Activated CD8-positive, alpha-beta T cell treated with anti-CD3 and anti-CD28 coated beads, Interleukin-2, amount 10 ng/mL, durations not matched to agents 7 days and 5 days (primary cell): Measurements from ENCODE around the gene NEDD9. TPM values are rescaled to one million over a fixed set of nuclear protein-coding genes. Genes with fewer than 3 reads are reported as not detected.

Experiments used
- ATAC-seq: fragments of 150-1000 bp; cut with Tn5 transposase; one replicate; pipeline ENCODE4 v1.10.0; 2021; ENCODE audit warnings: moderate library complexity
- CTCF ChIA-PET: fragments of 350-600 bp; sonication (Branson Sonifier 250); formaldehyde crosslinking; loops from one replicate; lab custom pipeline; 2021; ENCODE audit warnings: antibody characterized with exemption; lab: Charles Lee
- POLR2A ChIA-PET: fragments of 350-600 bp; sonication (Branson Sonifier 250); formaldehyde crosslinking; loops from one replicate; lab custom pipeline; 2021; ENCODE audit warnings: antibody characterized with exemption; lab: Charles Lee
- DNase-seq: peaks from one replicate; pipeline ENCODE4 v3.0.0-alpha.2; 2020
- H3K27ac Mint-ChIP-seq: one replicate; pipeline ENCODE4 v1.8.0; 2021; ENCODE audit warnings: mild to moderate bottlenecking, mixed read lengths
- H3K27me3 Mint-ChIP-seq: one replicate; pipeline ENCODE4 v1.8.0; 2021; ENCODE audit warnings: low read depth, mixed read lengths
- H3K36me3 Mint-ChIP-seq: one replicate; pipeline ENCODE4 v1.8.0; 2021; ENCODE audit warnings: low read depth, mixed read lengths
- H3K4me1 Mint-ChIP-seq: one replicate; pipeline ENCODE4 v1.8.0; 2021; ENCODE audit warnings: low read depth, mixed read lengths
- H3K4me3 Mint-ChIP-seq: one replicate; pipeline ENCODE4 v1.8.0; 2021; ENCODE audit warnings: mild to moderate bottlenecking, mixed read lengths
- H3K9me3 Mint-ChIP-seq: one replicate; pipeline ENCODE4 v1.8.0; 2022; ENCODE audit warnings: mixed read lengths; ENCODE audit not compliant: insufficient read depth
- total RNA-seq, 2 experiments: library from RNA; stranded (reverse); gene quantifications; one replicate each; pipeline ENCODE4 v1.2.3, GENCODE V29; 2021

Gene NEDD9
- total RNA-seq, 2 experiments from 2014 or later, result 64.9 to 69.5 TPM

- Mint-ChIP-seq H3K4me3 (peak overlapping the region; percentile 43), H3K9me3 (peaks cover 8% of the 10 kb centered on the region), H3K27me3 (no peaks in the 10 kb centered on the region), H3K27ac (peak overlapping the region; percentile 86), H3K4me1 (peaks cover 66% of the 10 kb centered on the region), H3K36me3 (peaks cover 62% of the 10 kb centered on the region)
- POLR2A ChIA-PET, result interaction anchor here (0.6 to 2.0 kb wide), 10 partner anchors 17 to 951 kb away, joined by 3 to 36 read pairs (median 4); partner anchors contain the start of gene NEDD9
- DNase-seq, result peak; percentile 72
- CTCF ChIA-PET, result interaction anchor here (0.6 to 2.0 kb wide), 13 partner anchors 11 to 752 kb away, joined by 3 to 7 read pairs (median 4); partner anchors contain the start of gene NEDD9
- ATAC-seq, result peak; percentile 92
These were observed 26.1 kb upstream of the NEDD9 start for GRCh38 chr6:11258260-11259237.

GRCh38 chr6:11255610-11256009, 23.1 kb upstream of the NEDD9 start:
- ATAC-seq, result no peak
- POLR2A ChIA-PET, result interaction anchor here (2.4 kb wide), 1 partner anchor 23 kb away, joined by 7 read pairs; the partner anchor contains the start of gene NEDD9
- no peaks in the 10 kb centered on the region for H3K27me3 Mint-ChIP-seq
- peaks cover 52% of the 10 kb centered on the region for H3K4me1 Mint-ChIP-seq
- no peak for DNase-seq
- H3K27ac Mint-ChIP-seq, result peak overlapping the region; percentile 39
- peaks cover 60% of the 10 kb centered on the region for H3K36me3 Mint-ChIP-seq
- no peak overlapping the region for H3K4me3 Mint-ChIP-seq
- H3K9me3 Mint-ChIP-seq, result no peaks in the 10 kb centered on the region
- CTCF ChIA-PET, result no interaction called here

- ATAC-seq, result no peak
- Mint-ChIP-seq H3K36me3 (peaks cover 72% of the 10 kb centered on the region), H3K4me3 (no peak overlapping the region), H3K27me3 (no peaks in the 10 kb centered on the region), H3K27ac (no peak overlapping the region), H3K9me3 (no peaks in the 10 kb centered on the region), H3K4me1 (peaks cover 33% of the 10 kb centered on the region)
- DNase-seq, result no peak
- POLR2A ChIA-PET, result interaction anchor here (0.6 to 2.4 kb wide), 2 partner anchors 12 to 21 kb away, joined by 3 to 7 read pairs; partner anchors contain the start of gene NEDD9
- CTCF ChIA-PET, result no interaction called here
These were observed 21.1 kb upstream of the NEDD9 start for GRCh38 chr6:11253594-11253993.

- ATAC-seq (no peak), DNase-seq (no peak)
- CTCF ChIA-PET, result interaction anchor here (1.1 to 1.5 kb wide), 3 partner anchors 14 to 163 kb away, joined by 3 to 4 read pairs (median 3); partner anchors contain the start of gene NEDD9
- Mint-ChIP-seq H3K4me1 (peaks cover 14% of the 10 kb centered on the region), H3K9me3 (no peaks in the 10 kb centered on the region), H3K4me3 (no peak overlapping the region), H3K27ac (peak overlapping the region; percentile 25), H3K36me3 (peaks cover 70% of the 10 kb centered on the region), H3K27me3 (no peaks in the 10 kb centered on the region)
- POLR2A ChIA-PET, result interaction anchor here (0.7 to 1.4 kb wide), 2 partner anchors 19 to 26 kb away, joined by 3 to 5 read pairs; partner anchors contain the start of gene NEDD9
These were observed 19.3 kb upstream of the NEDD9 start for GRCh38 chr6:11251553-11252360.

- Mint-ChIP-seq H3K4me3 (no peak overlapping the region), H3K9me3 (no peaks in the 10 kb centered on the region), H3K4me1 (peaks cover 4% of the 10 kb centered on the region), H3K27me3 (no peaks in the 10 kb centered on the region), H3K36me3 (peaks cover 62% of the 10 kb centered on the region), H3K27ac (no peak overlapping the region)
- ChIA-PET CTCF (interaction anchor here (1.0 kb wide), 1 partner anchor 28 kb away, joined by 3 read pairs; no protein-coding TSS in a partner anchor), POLR2A (no interaction called here)
- DNase-seq (no peak), ATAC-seq (no peak)
These were observed 17.6 kb upstream of the NEDD9 start for GRCh38 chr6:11250108-11250507.

- no peak overlapping the region for H3K4me3 Mint-ChIP-seq
- no peaks in the 10 kb centered on the region for H3K4me1 Mint-ChIP-seq
- peaks cover 61% of the 10 kb centered on the region for H3K36me3 Mint-ChIP-seq
These were observed 16.7 kb upstream of the NEDD9 start for GRCh38 chr6:11248974-11249761.

GRCh38 chr6:11246722-11247121, 14.3 kb upstream of the NEDD9 start:
- ChIA-PET POLR2A (no interaction called here), CTCF (interaction anchor here (1.1 to 1.2 kb wide), 2 partner anchors 74 to 182 kb away, joined by 3 to 4 read pairs; no protein-coding TSS in a partner anchor)
- Mint-ChIP-seq H3K4me3 (no peak overlapping the region), H3K27ac (peak overlapping the region; percentile 27), H3K27me3 (no peaks in the 10 kb centered on the region), H3K4me1 (no peaks in the 10 kb centered on the region), H3K36me3 (peaks cover 66% of the 10 kb centered on the region), H3K9me3 (no peaks in the 10 kb centered on the region)
- ATAC-seq, result no peak
- DNase-seq, result no peak

More at GRCh38 chr6:11248974-11249761, 16.7 kb upstream of the NEDD9 start:
- CTCF ChIA-PET, result no interaction called here
- ATAC-seq (no peak), DNase-seq (no peak)
- Mint-ChIP-seq H3K27me3 (no peaks in the 10 kb centered on the region), H3K27ac (no peak overlapping the region), H3K9me3 (no peaks in the 10 kb centered on the region)
- POLR2A ChIA-PET, result no interaction called here

- DNase-seq (no peak), ATAC-seq (no peak)
- no peaks in the 10 kb centered on the region for H3K4me1 Mint-ChIP-seq
- H3K4me3 Mint-ChIP-seq, result no peak overlapping the region
- ChIA-PET POLR2A (no interaction called here), CTCF (interaction anchor here (0.9 to 1.2 kb wide), 5 partner anchors 9 to 250 kb away, joined by 3 to 4 read pairs (median 3); no protein-coding TSS in a partner anchor)
- peaks cover 57% of the 10 kb centered on the region for H3K36me3 Mint-ChIP-seq
- H3K9me3 Mint-ChIP-seq, result no peaks in the 10 kb centered on the region
- no peak overlapping the region for H3K27ac Mint-ChIP-seq
- H3K27me3 Mint-ChIP-seq, result no peaks in the 10 kb centered on the region
These were observed 13.2 kb upstream of the NEDD9 start for GRCh38 chr6:11245381-11246256.

GRCh38 chr6:11244387-11245126, 12.1 kb upstream of the NEDD9 start:
- Mint-ChIP-seq H3K9me3 (no peaks in the 10 kb centered on the region), H3K4me1 (peaks cover 5% of the 10 kb centered on the region), H3K27me3 (no peaks in the 10 kb centered on the region), H3K36me3 (peaks cover 47% of the 10 kb centered on the region), H3K27ac (no peak overlapping the region), H3K4me3 (no peak overlapping the region)
- ATAC-seq (no peak), DNase-seq (no peak)
- CTCF ChIA-PET, result interaction anchor here (1.1 kb wide), 1 partner anchor 251 kb away, joined by 3 read pairs; no protein-coding TSS in a partner anchor
- POLR2A ChIA-PET, result no interaction called here
